ENCODE measurements around the gene SYCE1L. TPM values are rescaled to one million over a fixed set of nuclear protein-coding genes. Genes with fewer than 3 reads are reported as not detected.

The SYCE1L gene
- total RNA-seq, 1 experiment from 2014 or later = 9.9 TPM

DNA sequence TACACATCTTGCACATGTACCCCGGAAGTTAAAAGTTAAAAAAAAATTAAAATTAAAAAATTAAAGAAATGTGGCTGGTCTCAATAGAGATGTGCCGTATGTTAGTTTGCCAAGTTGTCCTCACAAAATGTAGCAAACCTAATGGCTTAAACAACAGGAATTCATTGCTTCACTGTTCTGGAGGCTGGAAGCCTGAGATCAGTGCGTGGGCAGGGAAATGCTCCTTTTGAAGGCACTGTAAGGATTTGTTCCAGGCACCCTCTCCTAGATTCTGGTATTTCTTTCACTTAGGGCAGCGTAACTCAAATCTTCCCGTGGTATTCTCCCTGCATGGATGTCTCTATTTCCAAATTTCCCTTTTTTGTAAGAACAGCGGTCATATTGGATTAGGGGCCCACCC is 40.9 kb upstream of the SYCE1L start:
- no peak overlapping the region for H3K18ac ChIP-seq (ENCODE audit: insufficient read length, low read depth, low read length)
- no peak overlapping the region for H3K27ac ChIP-seq (ENCODE audit: insufficient read length, low read depth, low read length)
- no peaks in the 10 kb centered on the region for H3K27me3 ChIP-seq (ENCODE audit: insufficient read depth, low read length)
- H3K79me2 ChIP-seq (ENCODE audit: insufficient read depth, low read length) = no peaks in the 10 kb centered on the region
- no peak overlapping the region for H2AFZ ChIP-seq (ENCODE audit: low read length)
- no peak overlapping the region for H3K4me2 ChIP-seq (ENCODE audit: insufficient read depth, insufficient read length, low read length)
- H4K5ac ChIP-seq (ENCODE audit: insufficient read length, low read depth, low read length) = no peak overlapping the region
- no peak overlapping the region for H4K91ac ChIP-seq (ENCODE audit: insufficient read length, low read depth, low read length)
- H2BK120ac ChIP-seq (ENCODE audit: low read depth, low read length, poor library complexity, severe bottlenecking) = no peak overlapping the region
- no peaks in the 10 kb centered on the region for H3K4me1 Mint-ChIP-seq
- H3T11ph ChIP-seq (ENCODE audit: low read length) = no peak overlapping the region
- H3K27ac Mint-ChIP-seq = no peak overlapping the region
- no peak overlapping the region for H3K9ac ChIP-seq (ENCODE audit: extremely low read depth, insufficient read length, low read length)
- no peaks in the 10 kb centered on the region for H3K9me3 Mint-ChIP-seq
- no peak overlapping the region for H2BK20ac ChIP-seq (ENCODE audit: low read depth, low read length, poor library complexity, severe bottlenecking)
- no peaks in the 10 kb centered on the region for H3K36me3 Mint-ChIP-seq (ENCODE audit: insufficient read depth in 1 of 3, low read depth in 3 of 3)
- no peak overlapping the region for H2BK5ac ChIP-seq (ENCODE audit: insufficient read length, low read length)
- TF ChIP-seq, protein P1, sequence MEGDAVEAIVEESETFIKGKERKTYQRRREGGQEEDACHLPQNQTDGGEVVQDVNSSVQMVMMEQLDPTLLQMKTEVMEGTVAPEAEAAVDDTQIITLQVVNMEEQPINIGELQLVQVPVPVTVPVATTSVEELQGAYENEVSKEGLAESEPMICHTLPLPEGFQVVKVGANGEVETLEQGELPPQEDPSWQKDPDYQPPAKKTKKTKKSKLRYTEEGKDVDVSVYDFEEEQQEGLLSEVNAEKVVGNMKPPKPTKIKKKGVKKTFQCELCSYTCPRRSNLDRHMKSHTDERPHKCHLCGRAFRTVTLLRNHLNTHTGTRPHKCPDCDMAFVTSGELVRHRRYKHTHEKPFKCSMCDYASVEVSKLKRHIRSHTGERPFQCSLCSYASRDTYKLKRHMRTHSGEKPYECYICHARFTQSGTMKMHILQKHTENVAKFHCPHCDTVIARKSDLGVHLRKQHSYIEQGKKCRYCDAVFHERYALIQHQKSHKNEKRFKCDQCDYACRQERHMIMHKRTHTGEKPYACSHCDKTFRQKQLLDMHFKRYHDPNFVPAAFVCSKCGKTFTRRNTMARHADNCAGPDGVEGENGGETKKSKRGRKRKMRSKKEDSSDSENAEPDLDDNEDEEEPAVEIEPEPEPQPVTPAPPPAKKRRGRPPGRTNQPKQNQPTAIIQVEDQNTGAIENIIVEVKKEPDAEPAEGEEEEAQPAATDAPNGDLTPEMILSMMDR (conservative IDR thresholded peaks at IDR 0.05) = no peak
- H3K79me1 ChIP-seq (ENCODE audit: insufficient read depth, low read depth, low read length, poor library complexity, severe bottlenecking) = no peaks in the 10 kb centered on the region
- no peak overlapping the region for H3K14ac ChIP-seq (ENCODE audit: insufficient read depth, low read length)
- H3K23me2 ChIP-seq (ENCODE audit: insufficient read length, low read depth, low read length, poor library complexity, severe bottlenecking) = no peaks in the 10 kb centered on the region
- no peaks in the 10 kb centered on the region for H4K20me1 ChIP-seq (ENCODE audit: control insufficient read depth, insufficient read depth, insufficient read length)
- H2AK5ac ChIP-seq (ENCODE audit: insufficient read length, low read length) = no peak overlapping the region
- H2BK15ac ChIP-seq (ENCODE audit: low read depth, low read length) = no peak overlapping the region
- no peak overlapping the region for H3K4ac ChIP-seq (ENCODE audit: low read depth, low read length)
- DNase-seq = no peak
- no peak overlapping the region for H3K23ac ChIP-seq (ENCODE audit: insufficient read length, low read depth, low read length)
- no peaks in the 10 kb centered on the region for H3K4me1 ChIP-seq (ENCODE audit: insufficient read depth, low read length)
- H3K4me3 Mint-ChIP-seq = no peak overlapping the region
- no peak overlapping the region for H3K56ac ChIP-seq (ENCODE audit: insufficient read length, low read depth, low read length)
- no peaks in the 10 kb centered on the region for H3K9me3 ChIP-seq (ENCODE audit: control insufficient read depth, low read depth, low read length)
- H4K8ac ChIP-seq (replicated peaks; ENCODE audit: insufficient read length, low read depth, low read length) = no peak overlapping the region
- peaks cover 4% of the 10 kb centered on the region; the same call in 1 of the 2 replicates for H3K27me3 Mint-ChIP-seq (ENCODE audit: low read depth)
- WGBS (ENCODE audit: extremely low coverage, insufficient read length, low lambda C conversion rate) = no CpG with 5 or more reads among the region's 6 CpGs
- no peak overlapping the region for H2BK12ac ChIP-seq (ENCODE audit: insufficient read length, low read depth, low read length)

Measured in H9 (cell line).